GM18868 (cell line): ENCODE results near the gene TAS2R1.
"Not testable (repeated sequence)": the region's sequence is repeated elsewhere in the genome, so short reads cannot be mapped to it uniquely, and the experiment has no call there.

Experiments
- ATAC-seq: cut with Tn5 transposase; IDR thresholded peaks from one replicate; pipeline ENCODE4 v1.9.1; 2021; ENCODE audit warnings: mild to moderate bottlenecking, moderate library complexity; ENCODE audit not compliant: unreplicated experiment

Gene TAS2R1

DNA sequence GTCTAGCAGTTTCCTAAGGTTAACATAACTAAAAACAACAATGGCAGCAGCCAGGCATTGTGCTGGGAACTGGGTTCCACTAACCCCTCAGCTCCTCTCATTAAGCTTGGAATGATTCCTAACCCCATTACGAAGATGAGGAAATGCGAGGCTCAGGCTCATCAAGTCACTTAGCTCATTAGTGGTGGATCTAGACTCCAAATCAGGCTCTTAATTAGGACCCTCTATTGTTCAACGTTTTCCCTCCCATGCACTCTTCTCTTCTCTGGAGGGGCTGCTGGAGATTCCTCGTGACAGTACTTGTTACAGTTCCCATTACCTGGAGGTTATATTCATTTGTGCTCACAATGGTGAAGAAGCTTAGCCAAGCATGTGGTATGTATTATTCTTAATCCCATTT is 6.5 kb downstream of the TAS2R1 start:
- ATAC-seq: no peak

DNA sequence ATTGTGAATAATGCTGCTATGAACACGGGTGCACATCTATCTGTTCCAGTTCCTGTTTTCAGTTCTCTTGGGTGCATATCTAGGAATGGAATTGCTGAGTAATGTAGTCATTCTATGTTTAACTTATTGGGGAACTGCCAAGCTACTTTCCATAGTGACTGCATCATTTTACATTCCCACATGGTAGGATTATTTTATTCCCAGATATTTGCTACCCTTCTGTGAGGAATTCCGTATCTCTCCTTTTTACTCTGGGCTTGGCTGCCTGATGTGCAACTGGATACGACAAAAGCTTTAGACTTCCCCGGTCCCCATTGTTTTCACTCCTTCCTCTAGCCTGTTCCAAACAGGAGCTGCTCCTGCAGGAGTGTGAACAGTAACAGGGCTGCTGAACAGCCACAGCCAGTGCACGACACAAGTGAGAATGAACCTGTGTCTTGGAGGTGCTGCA is 7.2 kb downstream of the TAS2R1 start:
- peak; percentile 89 for ATAC-seq

DNA sequence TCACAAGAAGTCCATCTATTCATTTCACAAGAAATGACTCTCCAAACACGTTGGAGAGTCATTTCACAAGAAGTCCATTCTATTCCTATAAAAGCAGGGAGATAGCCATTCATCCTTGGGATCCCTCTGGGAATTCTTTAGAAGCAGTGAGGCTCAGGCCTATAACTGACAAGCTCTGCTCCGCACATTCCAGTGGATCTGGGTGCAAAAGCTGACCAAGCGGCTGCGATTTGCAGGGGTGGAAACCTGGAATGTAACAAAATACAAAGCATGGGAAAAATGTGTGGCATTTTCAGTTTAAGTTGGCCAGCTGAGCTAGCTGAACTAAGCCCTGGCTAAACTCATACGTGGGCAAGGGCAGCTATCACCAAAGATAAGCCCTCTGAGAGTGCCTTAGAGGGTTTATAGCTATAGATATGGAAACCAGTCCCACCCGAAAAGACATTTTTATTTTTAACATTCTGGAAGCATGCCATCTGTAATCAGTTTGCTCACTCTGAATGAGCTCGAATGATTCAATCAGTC is 8.7 kb downstream of the TAS2R1 start:
- no peak for ATAC-seq

GRCh38 chr5:9619331-9620092 is 10.6 kb downstream of the TAS2R1 start:
- ATAC-seq: no peak

- no peak for ATAC-seq
These were observed 12.2 kb downstream of the TAS2R1 start for GRCh38 chr5:9617739-9618504.

DNA sequence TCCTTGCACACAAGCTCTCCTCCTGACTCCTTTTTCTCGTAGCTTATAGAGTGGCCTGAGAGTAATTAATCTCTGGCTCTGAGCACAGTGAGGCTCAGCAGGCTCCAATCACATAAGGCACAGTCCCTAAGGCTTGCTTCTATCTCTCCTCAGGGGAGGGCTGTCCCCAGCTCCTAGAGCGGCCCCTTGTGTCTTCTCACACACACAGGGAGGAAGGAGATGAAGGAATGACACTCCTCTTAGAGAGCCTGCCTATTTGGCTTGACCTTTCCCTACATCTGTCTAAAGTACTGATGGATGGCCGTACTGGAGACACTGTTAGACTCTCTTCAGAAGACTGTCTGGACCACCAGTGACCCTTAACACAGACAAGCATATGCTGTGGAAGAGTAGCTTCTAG is 12.9 kb downstream of the TAS2R1 start:
- ATAC-seq: no peak

GRCh38 chr5:9615331-9615730 is 14.8 kb downstream of the TAS2R1 start:
- ATAC-seq: no peak

- ATAC-seq: no peak
These were observed 16.8 kb downstream of the TAS2R1 start for GRCh38 chr5:9613360-9613759.

DNA sequence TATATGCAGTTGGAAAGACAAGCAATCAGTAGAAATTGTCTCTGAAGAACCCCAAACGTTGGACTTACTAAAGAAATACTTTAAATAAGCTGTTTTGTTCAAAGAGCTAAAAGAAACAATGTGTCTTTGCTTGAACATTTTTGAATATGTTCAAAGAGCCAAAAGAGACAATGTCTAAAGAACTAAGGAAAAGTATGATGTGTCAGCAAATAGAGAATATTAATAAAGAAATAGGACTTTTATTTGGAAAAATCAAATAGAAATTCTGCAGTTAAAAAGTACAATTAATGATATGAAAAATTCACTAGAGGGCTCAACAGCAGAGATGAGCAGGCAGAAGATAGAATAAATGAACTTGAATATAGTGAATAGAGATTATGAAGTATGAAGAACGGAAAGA is 19.2 kb downstream of the TAS2R1 start:
- ATAC-seq: no peak

GRCh38 chr5:9610364-9610763 is 19.8 kb downstream of the TAS2R1 start:
- no peak for ATAC-seq

DNA sequence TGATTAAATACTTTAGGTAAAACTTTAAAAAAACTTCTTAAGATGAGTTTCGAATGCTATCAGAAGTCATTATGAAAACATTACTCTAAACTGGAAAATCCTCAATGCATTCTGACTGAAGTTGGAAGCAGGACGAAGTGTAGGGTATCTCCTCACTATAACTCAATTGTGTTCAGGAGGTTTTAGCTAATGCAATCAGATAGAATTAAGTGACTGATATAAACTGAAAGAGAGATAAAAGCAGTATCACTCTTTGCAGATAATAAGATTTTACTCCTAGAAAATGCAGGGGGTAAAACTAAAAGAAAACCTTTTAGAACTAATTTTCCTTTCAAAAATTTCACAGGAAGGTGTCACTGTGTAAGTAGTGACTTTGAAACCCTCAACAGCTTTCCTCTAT is 22.1 kb downstream of the TAS2R1 start:
- ATAC-seq: no peak

- no peak for ATAC-seq
These were observed 24.9 kb downstream of the TAS2R1 start for GRCh38 chr5:9605041-9605838.

GRCh38 chr5:9604416-9604815 is 25.7 kb downstream of the TAS2R1 start:
- ATAC-seq: no peak

DNA sequence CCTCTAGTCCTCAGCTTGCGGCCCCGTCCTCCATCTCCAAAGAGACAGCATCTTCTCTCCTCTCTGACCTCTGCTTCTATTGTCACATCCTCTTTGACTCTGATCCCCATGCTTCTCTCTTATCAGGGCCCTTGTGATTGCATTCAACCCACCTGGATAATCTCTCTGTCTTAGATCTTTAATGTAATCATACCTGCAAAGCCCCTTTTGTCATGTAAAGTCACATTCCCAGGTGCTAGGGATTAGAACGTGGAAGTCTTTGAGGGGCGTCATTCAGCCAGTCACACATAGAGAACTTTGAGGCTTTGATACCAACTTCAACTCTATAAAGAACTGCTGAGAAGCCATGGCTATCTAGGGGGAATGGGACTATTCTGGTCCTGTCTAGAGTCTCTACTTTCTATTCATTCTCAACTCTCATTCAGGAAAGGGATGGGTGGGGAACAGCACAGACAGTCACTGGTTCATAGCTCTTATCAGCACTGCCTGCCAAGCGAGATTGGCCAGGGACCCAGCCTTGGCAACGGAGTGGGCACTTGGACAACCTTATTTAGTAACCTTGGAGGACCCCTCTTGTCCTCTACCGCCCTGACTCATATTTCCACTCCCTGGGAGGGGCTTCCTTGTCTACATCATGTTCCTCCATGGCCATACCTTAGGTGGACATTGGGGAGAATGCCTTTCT is 29.0 kb downstream of the TAS2R1 start:
- no peak for ATAC-seq

GRCh38 chr5:9599391-9599790 is 30.8 kb downstream of the TAS2R1 start:
- no peak for ATAC-seq

DNA sequence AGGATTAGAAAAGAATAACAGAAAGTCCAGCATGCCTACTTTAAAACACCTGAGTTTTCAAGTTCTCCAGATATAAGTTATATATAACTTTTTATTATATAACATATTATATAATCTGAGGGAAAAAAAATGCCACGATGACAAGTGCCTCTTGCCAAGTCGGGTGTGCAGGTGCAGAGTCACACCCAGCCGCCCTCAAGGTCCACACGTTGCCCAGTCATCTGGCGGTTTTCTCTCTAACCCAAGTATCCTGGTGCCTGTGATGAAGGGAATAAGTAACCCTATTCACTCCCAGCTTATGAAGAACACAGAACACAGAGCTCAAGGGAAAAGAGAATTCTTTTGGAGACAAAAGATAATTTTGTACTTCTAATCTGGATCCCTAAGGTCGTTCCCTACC is 31.8 kb downstream of the TAS2R1 start:
- ATAC-seq: not testable (repeated sequence)

DNA sequence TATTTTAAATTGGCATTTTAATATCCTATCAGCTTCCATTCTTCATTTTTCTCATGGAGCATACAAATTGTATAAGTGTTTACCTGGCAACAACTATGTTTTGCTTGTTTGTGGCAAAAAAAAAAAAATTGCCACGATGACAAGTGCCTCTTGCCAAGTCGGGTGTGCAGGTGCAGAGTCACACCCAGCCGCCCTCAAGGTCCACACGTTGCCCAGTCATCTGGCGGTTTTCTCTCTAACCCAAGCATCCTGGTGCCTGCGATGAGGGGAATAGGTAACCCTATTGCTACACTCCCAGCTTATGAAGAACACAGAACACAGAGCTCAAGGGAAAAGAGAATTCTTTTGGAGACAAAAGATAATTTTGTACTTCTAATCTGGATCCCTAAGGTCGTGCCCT is 32.8 kb downstream of the TAS2R1 start:
- ATAC-seq: not testable (repeated sequence)

DNA sequence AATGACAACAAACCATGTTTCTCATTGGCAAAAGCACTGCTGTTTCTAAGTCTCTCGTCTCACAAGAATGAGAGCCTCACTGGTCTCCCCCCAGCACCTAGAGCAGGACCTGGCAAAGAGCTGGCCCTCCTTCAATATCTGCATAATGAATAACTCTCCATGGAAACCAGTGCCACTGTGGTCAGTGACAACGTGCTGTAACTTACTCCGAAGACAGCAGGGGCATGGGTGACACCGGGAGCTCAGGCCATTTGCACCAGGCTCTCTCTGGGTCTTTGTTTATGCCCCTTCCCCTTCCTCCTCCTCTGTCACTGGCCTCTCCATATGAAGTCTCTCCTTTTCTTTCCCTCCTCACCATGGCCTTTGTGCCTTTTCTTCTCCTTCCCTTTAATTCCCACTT is 33.3 kb downstream of the TAS2R1 start:
- no peak for ATAC-seq

GRCh38 chr5:9596171-9596780 is 33.9 kb downstream of the TAS2R1 start:
- ATAC-seq: no peak

GRCh38 chr5:9594913-9595312 is 35.2 kb downstream of the TAS2R1 start:
- ATAC-seq: no peak
